Ovary (tissue), 9 donors: ENCODE results near the gene LRP2. TPM values are rescaled to one million over a fixed set of nuclear protein-coding genes. Genes with fewer than 3 reads are reported as not detected.

Source experiments
- DNase-seq, 5 donors: peaks; one replicate each; pipeline ENCODE4 v3.0.0-alpha.2; 2019 to 2020
- H3K27ac ChIP-seq, 2 donors: fragments of 200-600 bp; one replicate each; pipeline versions ENCODE4 v1.5.1 to v1.8.0; 2019 to 2022
- H3K27me3 ChIP-seq: fragments of 200-600 bp; one replicate; pipeline ENCODE4 v1.8.0; 2022
- H3K36me3 ChIP-seq: fragments of 200-600 bp; sonication (generic); one replicate; pipeline ENCODE4 v1.5.1; 2019
- H3K4me1 ChIP-seq: one replicate; pipeline ENCODE4 v1.8.1; 2013; ENCODE audit warnings: mild to moderate bottlenecking, moderate library complexity; ENCODE audit not compliant: insufficient read depth
- H3K4me3 ChIP-seq: fragments of 200-600 bp; sonication (generic); one replicate; pipeline ENCODE4 v1.5.1; 2017
- H3K9me3 ChIP-seq, 2 donors: fragments of 200-600 bp in 1 of 2; sonication (generic) in 1 of 2; one replicate each; pipeline versions ENCODE4 v1.5.1 to v1.8.1; 2013 to 2019; ENCODE audit warnings: mild to moderate bottlenecking in 1 of 2, moderate library complexity in 1 of 2
- EP300 ChIP-seq: sonication (generic); formaldehyde crosslinking; IDR thresholded peaks from one replicate; pipeline ENCODE4 v1.6.1; 2017; ENCODE audit warnings: antibody characterized with exemption
- POLR2A ChIP-seq: fragments of 450-650 bp; IDR thresholded peaks from one replicate; pipeline ENCODE4 v1.6.1; 2017; ENCODE audit warnings: antibody characterized with exemption, mild to moderate bottlenecking, moderate library complexity
- WGBS, 3 donors: extraction: QIAGEN DNeasy Blood & Tissue Kit in 1 of 3; methylation state at CpG; one replicate each; pipeline versions ENCODE4 v1.1.5 to v1.1.7; 2013 to 2017; 5-methylcytosine and 5-hydroxymethylcytosine counted together
- intact Hi-C, 4 donors: fragments of 100-400 bp; cut with DNase I; formaldehyde crosslinking; loops; one replicate each; pipeline versions ENCODE4 v1.11.0 to v1.15.1; 2022 to 2023
- polyA plus RNA-seq, 2 donors: library from polyadenylated mRNA; stranded (reverse); fragments of 200-250 nt in 1 of 2; fragments of 350-450 nt in 1 of 2; fragmentation: Illumina TruSeq in 1 of 2; extraction: RNeasy Lipid Tissue Mini Kit (QIAGEN cat#74804) in 1 of 2; gene quantifications; one replicate each; pipeline ENCODE4 v1.2.3, GENCODE V29; 2013 to 2014
- total RNA-seq, 7 donors: library from RNA; depleted of rRNA in 2 of 7; stranded (reverse); fragments of >200 nt in 2 of 7; fragmentation: NEBNext Ultra II Directional in 3 of 7; extraction: Animal tissue kit (Norgen Biotek cat#: 25700) in 3 of 7; gene quantifications; one replicate each; pipeline versions ENCODE4 v1.1.0 to v1.2.4, GENCODE V29; 2016 to 2023
- TF ChIP-seq, protein P1 (sequence below), 3 donors: fragments of 450-650 bp in 2 of 3; fragments of 200-600 bp in 1 of 3; IDR thresholded peaks; one replicate each; pipeline versions ENCODE4 v1.5.1 to v1.8.0; 2016 to 2022; ENCODE audit warnings: antibody characterized with exemption in 3 of 3, mild to moderate bottlenecking in 1 of 3
- donor health status: DM: no; HTN: no; CAD: no; lungs with moderate emphysema.
- donor health status: DM: no; HTN: no; CAD: no.
- donor health status: Bipolar disorder and iron deficiency.
- donor health status: DM: yes; HTN: yes; CAD: no.
- donor health status: DM: no; HTN: no; CAD: no.
- donor health status: DM: yes; HTN: yes; CAD: no.

LRP2 gene
- total and polyA plus RNA-seq, 9 donors: 0.01 to 13.4 (median 0.24) TPM

DNA sequence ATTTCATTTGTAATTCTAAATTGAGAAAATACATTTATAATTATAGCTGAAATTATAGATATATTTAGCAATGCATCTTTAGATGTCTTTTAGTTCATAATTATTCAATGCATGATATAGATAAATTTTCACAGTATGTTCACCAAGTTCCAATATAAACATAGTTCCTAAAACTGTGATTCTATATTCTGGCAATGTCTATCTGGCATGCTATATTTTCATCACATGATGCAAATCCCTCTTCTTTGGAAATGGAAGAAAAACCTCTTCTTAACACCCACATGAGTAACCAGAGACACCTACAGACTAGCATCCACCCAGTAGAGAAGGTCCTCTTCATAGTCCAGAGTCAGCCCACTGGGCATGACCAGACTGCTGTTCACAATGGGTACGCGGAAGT, 157.2 kb downstream of the LRP2 start:
- no peak overlapping the region for H3K4me3 ChIP-seq
- intact Hi-C loops: no loop called here
- H3K27ac ChIP-seq: no peak overlapping the region
- WGBS, 3 donors: 79 to 98% (median 95%) methylated on average over 2 of the region's 2 CpGs
- H3K36me3 ChIP-seq: no peaks in the 10 kb centered on the region
- TF ChIP-seq POLR2A (no peak), EP300 (no peak)
- TF ChIP-seq, protein P1, sequence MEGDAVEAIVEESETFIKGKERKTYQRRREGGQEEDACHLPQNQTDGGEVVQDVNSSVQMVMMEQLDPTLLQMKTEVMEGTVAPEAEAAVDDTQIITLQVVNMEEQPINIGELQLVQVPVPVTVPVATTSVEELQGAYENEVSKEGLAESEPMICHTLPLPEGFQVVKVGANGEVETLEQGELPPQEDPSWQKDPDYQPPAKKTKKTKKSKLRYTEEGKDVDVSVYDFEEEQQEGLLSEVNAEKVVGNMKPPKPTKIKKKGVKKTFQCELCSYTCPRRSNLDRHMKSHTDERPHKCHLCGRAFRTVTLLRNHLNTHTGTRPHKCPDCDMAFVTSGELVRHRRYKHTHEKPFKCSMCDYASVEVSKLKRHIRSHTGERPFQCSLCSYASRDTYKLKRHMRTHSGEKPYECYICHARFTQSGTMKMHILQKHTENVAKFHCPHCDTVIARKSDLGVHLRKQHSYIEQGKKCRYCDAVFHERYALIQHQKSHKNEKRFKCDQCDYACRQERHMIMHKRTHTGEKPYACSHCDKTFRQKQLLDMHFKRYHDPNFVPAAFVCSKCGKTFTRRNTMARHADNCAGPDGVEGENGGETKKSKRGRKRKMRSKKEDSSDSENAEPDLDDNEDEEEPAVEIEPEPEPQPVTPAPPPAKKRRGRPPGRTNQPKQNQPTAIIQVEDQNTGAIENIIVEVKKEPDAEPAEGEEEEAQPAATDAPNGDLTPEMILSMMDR (IDR thresholded peaks at IDR 0.05): no peak
- no peaks in the 10 kb centered on the region for H3K9me3 ChIP-seq
- no peak for DNase-seq
- no peaks in the 10 kb centered on the region for H3K4me1 ChIP-seq
- no peaks in the 10 kb centered on the region for H3K27me3 ChIP-seq

DNA sequence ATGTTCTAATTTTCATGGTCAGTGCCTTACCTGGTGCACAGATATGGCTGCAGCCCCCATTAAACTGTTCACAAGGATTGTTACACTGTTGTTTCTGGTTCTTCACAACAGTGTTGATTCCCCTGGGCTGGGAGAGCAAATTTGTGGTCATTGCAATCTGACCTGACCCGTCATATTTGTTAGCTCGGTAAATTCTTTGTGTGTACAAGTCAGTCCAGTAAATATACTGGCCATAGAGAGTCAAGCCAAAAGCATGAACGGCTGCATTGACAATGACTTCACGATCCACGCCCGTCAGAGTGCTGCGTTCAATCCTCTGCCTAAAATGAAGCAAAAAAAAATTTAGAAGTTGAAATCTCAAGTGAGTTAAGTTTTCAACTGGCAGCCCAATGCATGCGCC, 158.4 kb downstream of the LRP2 start:
- Histone ChIP-seq H3K27ac (no peak overlapping the region), H3K36me3 (no peaks in the 10 kb centered on the region), H3K27me3 (no peaks in the 10 kb centered on the region), H3K4me1 (no peaks in the 10 kb centered on the region), H3K9me3 (no peaks in the 10 kb centered on the region), H3K4me3 (no peak overlapping the region)
- TF ChIP-seq EP300 (no peak), POLR2A (no peak)
- TF ChIP-seq, protein P1 (IDR thresholded peaks at IDR 0.05): no peak
- intact Hi-C loops: no loop called here
- DNase-seq: no peak
- 91 to 92% (median 91%) methylated on average over 8 of the region's 8 CpGs for WGBS, 3 donors

DNA sequence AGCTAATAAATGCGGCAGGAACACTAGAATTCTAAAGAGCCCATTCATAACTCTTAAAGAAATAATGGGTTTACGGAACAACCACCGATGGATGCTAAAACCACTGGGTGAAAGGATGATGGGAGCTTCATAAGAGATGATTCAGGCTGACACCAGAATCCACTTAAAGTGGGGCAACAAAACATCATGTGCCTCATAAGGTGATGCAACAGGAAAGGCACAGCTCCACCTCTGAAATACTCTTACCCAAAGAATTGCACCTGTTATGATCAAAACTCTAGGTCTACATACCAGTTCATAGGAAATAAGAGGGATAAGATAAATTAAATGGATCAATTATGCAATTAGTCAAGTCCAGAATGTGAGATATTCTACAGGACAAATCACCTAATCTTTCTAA, 161.6 kb downstream of the LRP2 start:
- Histone ChIP-seq H3K4me3 (no peak overlapping the region), H3K27ac (no peak overlapping the region), H3K27me3 (no peaks in the 10 kb centered on the region), H3K36me3 (no peaks in the 10 kb centered on the region), H3K9me3 (no peaks in the 10 kb centered on the region), H3K4me1 (no peaks in the 10 kb centered on the region)
- intact Hi-C loops: no loop called here
- WGBS, 3 donors: 88 to 93% (median 93%) methylated on average over 3 of the region's 3 CpGs
- no peak for DNase-seq
- TF ChIP-seq POLR2A (no peak), EP300 (no peak)
- TF ChIP-seq, protein P1 (IDR thresholded peaks at IDR 0.05): no peak

DNA sequence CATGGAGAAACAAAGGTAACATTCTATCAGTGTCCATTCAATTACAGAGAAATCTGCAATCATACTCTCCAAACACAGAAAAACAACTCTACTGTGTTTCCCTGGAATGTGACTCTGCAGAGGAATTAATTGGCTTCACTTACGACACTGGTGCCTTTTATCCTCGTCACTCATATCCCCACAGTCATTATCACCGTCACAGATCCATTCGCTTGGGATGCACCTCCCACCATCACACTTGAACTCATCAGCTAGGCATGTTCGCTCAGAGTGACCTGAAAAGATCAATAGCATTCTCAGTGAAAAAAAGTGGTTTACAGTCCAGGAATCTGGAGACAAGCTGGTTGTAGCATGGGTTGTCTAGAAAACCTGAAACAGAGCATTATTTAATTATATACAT, 168.7 kb downstream of the LRP2 start:
- Histone ChIP-seq H3K9me3 (no peaks in the 10 kb centered on the region), H3K36me3 (no peaks in the 10 kb centered on the region), H3K27ac (no peak overlapping the region), H3K4me1 (no peaks in the 10 kb centered on the region), H3K4me3 (no peak overlapping the region), H3K27me3 (no peaks in the 10 kb centered on the region)
- 45 to 74% (median 49%) methylated on average over 5 of the region's 5 CpGs for WGBS, 3 donors
- DNase-seq: no peak
- intact Hi-C loops: no loop called here
- TF ChIP-seq, protein P1 (IDR thresholded peaks at IDR 0.05): no peak
- TF ChIP-seq EP300: no peak
- no peak for TF ChIP-seq POLR2A
